ENCODE results near the gene UBL3.
A peak's percentile ranks its signal among the peaks of the same experiment; 100 is the strongest.

GRCh38 chr13:29868581-29868980 lies 18.2 kb upstream of the UBL3 start:
- TF ChIP-seq POLR2AphosphoS5 (IDR thresholded peaks at IDR 0.05) (peak; percentile 53), CTCF (IDR thresholded peaks at IDR 0.05) (no peak), POLR2A (IDR thresholded peaks at IDR 0.05) (no peak)

All from prostate gland (tissue), 2 donors.